ENCODE results near the gene KCNJ16.
"Not testable (repeated sequence)": the region's sequence is repeated elsewhere in the genome, so short reads cannot be mapped to it uniquely, and the experiment has no call there.

The KCNJ16 gene

DNA sequence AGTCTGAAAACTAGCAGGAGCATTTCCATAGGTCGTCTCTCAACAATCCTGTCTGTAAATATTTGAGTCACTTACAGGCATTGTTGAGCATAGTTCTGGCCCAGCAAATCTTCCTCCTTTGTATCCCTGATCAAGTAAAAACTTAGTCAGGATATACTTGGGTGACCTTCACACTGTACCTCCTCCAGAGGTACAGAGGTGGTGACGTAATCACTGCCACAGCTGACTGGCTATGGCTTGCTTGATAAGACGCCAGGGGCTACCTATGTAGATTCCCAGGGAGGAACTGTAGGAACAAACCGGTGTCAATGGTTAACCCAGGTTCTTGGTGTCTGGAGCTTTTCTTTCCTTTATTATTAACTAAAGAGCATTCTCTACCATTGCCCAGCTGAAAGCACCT, at the start of gene KCNJ16:
KCNJ16 (plus strand) TSS at position 270 of the 400 bp plus-strand sequence. CDS start 56,863 bp downstream, outside the sequence.
- DNase-seq: no peak

DNA sequence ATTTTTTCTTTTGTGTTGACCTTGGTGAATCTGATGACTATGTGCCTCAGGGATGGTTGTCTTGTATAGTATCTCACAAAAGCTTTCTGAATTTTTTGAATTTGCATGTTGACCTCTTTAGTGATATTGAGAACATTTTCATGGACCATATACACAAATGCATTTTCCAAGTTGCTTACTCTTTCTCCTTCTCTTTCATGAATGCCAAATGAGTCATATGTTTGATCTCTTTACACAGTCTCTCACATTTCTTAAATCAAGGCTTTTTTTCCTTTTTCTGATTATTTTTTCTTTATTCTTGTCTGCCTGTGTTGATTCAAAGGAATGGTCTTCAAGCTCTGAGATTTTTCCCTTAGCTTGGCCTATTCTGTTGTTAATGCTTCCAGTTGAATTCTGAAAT, 46.6 kb upstream of the KCNJ16 start:
- no peak for DNase-seq

DNA sequence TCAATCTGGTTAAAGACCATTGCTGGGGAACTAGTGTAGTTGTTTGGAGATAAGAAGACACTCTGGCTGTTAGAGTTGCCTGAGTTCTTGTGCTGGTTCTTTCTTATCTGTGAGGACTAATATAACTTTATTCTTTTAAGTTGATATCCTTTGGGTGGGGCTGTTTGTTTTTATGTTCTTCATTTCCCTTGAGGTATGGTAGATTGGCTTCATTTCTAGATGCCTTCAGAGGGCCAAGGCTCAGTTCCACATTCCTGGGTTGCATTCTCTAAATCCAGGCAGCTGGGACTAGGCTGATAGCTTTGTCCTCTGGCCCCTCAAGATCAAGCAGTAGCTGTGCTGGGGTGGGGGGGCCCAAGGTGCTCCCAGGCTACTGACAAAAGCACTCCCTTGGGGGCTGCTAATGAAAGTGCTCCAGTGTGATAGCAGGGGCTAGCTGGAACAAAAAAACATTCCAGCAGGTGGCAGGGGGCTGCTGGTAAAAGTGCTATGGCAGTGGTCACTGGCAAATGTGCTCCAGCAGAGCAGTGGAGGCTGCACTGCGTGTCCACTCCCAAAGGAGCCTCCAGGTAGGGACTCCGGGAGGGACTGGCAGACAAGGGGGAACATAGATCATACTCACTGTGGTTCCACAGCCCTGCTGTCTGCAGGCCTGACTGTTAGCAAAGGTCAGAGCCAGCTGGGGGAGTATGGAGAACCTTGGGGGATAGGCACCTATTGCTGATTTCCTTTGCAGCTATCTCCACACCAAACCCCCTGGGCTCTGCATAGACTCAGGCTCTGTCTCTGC, 45.9 kb upstream of the KCNJ16 start:
- no peak for DNase-seq

DNA sequence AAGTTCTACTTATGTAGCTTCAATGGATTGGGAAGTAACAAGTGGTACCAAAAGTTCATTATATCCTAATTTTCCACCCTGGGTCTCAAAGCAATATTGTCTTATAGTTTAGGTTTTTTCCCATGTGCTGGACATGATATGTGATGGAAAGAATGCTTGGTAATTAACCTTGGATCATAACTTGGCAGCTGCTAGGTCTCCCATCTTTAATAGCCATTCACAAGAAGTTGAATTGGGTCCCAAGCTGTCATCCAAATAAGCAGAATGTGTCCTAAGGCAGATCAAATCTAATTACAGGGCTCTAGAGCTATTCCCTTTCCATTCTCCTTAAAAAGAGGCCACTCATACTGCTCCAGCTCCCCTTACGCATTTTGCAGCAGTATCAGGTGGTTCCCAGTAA, 44.7 kb upstream of the KCNJ16 start:
- DNase-seq: no peak

DNA sequence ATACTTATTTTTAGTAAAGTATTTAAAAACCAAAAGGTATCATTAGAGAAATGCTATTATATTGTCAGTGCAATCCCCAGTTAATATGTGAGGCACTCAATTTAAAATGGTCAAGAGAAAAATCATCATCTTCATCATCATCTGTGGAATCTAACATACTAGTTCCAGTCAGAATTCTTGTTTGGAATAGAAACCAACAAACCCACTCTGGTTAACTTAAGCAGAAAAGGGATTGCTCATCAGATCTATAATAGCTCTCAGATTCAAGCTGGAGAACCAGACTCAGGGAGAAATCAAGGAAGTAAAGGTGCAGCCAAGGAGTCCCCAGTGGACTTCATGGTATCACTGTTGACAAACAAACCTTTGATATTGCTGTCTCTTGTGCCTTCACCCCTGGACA, 43.7 kb upstream of the KCNJ16 start:
- no peak for DNase-seq

DNA sequence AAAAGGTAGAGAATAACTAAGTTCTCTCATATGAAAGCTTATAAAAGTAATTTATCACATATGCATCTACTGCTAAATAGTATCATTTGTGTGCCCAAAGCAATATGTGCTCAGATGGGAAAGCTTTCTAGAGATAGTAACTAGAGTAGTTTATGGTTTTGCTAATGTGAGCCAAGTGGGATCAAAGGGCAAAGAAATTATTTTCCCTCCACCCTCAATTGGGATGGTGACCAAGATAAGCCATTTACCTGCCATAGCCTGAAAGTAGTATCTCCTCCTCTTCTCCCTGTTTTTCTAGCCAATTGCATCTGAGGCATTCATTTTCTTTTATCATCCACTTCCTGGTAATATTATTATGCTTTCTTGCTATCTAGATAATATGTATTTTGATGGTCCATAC, 41.9 kb upstream of the KCNJ16 start:
- no peak for DNase-seq

DNA sequence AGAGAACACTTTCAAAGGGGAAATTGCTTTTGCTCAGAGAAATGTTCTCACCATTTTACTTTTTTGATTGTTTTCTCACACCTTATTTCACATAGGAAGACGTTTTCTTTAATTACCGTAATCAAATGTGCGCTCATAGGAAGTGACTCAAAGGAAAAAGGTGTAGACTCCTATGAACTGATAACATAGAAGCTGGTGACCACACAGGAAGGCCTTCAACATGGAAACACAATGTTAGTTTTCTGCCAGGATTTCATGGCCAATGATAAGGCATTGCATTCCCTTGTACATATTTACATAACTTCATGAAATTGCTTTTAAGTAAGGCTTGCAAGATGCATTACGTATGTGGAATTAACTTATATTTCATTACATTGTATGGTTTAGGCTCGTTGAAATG, 40.9 kb upstream of the KCNJ16 start:
- DNase-seq: no peak

DNA sequence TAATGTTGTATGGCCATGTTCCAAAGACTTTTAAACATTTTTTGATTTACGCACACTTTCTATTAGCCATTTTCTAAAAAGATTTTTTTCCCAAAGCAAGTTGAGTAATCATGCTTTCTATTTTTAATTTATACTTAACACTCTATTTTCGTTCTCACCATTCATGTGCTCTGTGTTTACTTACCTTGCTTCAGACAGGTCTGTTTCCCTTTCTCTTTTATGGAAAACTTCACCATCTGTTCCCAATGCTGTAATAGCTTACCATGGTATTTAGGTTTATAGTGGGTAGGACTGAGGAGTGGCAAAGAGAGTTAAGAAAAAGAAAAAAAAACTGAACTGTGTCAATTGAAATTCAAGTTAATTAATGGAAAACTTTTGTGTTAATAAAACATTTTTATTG, 37.5 kb upstream of the KCNJ16 start:
- no peak for DNase-seq

DNA sequence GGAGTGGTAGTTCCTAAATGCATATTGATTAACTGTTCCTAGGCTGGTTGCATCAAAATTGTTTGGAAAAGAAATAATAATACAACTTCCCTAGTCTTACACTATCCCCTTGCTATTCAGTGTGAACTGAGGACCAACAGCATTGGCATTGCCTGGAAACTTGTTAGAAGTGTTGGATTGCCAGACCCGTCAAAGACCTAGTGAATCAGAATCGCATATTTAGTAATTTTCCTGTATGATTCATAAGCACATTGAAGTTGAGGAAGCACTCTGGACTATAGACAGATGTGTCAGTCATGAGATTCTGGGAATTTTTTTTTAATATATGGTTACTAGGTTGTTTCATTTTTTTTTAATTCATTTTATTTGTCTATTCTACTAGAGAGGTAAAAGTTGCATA, 34.7 kb upstream of the KCNJ16 start:
- no peak for DNase-seq

DNA sequence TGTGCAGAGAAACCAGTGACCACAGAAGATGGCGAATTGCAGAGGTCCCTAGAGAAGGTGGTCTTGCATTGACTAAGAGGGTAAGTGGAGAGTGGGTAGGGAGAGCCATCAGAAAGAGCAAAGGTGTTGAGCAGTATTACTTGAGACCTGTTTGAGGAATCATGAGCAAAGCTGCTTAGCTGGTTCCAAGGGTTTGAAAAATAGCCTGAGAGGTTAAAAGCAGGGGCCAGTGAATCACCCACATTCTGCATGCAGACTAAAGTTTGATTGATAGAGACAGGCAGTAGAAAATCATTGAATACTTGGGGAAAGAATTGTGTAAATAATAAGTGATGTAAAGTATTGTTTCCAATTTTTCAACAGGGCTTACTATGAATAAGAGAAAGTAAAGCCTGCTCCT, 34.0 kb upstream of the KCNJ16 start:
- DNase-seq: no peak

DNA sequence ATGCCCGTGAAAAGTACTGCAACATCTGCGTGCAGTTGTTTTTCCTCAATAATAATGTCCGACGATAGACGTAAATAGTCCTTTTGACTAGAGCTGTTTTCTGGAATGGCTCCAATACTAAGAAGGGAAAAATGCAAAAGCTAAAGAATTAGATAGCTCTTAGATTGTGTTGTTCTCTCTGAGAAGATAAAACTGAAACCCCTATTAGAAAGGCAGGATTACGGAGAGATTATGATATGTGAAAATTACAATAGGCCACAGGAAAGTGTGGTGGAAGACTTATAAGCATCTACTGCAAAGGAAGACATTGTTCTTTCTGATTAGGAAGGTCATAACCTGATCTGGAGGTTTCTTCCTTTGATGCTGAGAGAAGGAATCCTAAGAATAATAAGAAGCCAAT, 33.5 kb upstream of the KCNJ16 start:
- no peak for DNase-seq

DNA sequence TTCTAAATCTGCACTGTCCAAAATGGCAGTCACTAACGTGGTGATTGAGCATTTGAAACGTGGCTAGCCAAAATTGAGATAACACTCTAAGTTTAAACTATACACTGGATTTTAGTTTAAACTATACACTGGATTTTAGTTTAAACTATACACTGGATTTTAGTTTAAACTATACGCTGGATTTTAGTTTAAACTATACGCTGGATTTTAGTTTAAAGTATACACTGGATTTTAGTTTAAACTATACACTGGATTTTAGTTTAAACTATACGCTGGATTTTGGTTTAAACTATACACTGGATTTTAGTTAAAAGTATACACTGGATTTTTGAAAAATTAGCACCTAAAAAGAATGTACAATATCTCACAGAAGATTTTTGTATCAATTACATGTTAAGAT, 29.2 kb upstream of the KCNJ16 start:
- not testable (repeated sequence) for DNase-seq

DNA sequence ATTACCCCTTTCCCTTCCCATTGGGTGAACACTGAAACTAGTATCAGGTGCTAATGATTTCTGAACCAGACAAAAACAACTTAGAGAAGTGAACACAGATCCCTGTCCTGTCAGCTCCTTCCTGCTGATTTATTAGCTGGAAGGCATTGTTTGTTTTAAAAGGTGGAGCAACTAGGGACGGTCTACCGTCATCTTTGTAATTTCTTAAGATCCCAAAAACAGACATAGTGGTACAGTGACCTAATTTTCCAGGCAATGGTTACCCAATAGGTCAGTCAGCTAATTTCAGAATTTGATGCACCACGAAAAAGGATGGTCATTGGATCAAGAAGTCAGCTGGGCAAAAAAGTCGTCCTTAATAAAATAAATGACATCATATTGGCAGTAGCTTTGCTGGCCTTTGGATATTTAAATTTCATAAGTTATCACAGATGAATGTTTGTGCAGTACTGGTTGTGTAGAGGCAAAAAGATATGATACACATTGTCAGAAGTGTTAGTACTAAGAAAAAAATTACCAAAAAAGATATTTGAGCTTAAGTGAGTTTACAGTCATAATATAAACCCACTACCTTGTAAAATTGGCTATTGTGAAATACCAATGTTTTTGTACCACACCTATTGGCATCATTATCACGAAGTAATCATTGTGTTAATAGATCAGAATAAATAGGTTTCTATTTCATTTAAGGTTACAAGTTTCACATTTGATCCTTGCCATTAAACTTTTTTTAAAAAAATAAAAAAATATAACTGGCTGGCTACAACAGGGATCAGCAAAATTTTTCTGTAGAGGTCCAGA, 27.2 kb upstream of the KCNJ16 start:
- DNase-seq: no peak

DNA sequence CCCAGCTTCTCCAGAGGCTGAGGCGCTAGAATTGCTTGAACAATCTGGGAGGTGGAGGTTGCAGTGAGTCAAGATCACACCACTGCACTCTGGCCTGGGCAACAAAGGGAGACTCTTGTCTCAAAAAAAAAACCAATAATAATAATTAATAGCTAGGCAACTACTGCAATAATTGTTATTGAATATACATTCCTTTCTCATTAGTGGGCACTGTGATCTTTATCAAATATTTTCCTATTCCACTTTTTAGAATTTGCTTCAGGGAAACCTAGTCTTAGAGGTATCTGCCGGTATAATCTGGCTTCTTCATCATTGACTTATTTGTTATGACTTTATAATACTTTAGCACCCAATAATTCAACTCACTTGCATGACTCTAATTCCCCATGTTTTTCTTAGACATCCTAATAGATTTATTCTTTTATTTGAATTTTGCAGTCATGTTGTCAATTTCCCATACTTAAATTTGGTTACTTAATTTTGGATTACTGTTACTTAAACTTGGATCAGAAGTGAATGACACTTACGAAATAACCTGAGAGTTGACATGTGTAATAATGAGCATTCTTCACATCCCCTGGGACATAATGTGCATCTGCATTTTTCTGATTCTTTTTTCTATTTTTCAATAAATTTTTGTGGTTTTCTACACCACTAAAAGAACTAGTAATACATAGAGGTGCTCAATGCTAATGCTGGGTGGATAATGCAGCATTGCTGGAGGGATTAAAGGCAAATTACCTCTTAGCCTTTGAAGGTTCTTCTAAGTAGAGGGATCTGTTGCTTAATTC, 25.0 kb upstream of the KCNJ16 start:
- DNase-seq: no peak

DNA sequence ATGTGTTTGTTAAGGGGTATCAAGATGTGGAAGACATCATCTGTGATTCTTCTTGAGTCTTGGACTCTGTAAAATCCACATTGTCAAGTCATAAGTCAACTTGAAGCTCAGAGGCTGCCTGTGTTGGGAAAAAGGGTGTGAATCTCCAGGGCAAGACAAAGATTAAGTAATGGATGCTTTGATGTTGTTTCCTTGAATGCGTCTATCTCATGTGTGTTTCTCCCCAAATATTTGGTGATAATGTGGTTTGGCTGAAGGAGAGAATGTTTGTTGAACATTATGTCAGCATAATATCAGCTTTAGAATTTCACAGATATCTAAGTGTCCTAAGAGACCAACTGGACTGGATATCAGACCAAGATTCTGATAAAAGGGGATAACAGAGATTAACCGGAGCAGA, 24.1 kb upstream of the KCNJ16 start:
- no peak for DNase-seq

DNA sequence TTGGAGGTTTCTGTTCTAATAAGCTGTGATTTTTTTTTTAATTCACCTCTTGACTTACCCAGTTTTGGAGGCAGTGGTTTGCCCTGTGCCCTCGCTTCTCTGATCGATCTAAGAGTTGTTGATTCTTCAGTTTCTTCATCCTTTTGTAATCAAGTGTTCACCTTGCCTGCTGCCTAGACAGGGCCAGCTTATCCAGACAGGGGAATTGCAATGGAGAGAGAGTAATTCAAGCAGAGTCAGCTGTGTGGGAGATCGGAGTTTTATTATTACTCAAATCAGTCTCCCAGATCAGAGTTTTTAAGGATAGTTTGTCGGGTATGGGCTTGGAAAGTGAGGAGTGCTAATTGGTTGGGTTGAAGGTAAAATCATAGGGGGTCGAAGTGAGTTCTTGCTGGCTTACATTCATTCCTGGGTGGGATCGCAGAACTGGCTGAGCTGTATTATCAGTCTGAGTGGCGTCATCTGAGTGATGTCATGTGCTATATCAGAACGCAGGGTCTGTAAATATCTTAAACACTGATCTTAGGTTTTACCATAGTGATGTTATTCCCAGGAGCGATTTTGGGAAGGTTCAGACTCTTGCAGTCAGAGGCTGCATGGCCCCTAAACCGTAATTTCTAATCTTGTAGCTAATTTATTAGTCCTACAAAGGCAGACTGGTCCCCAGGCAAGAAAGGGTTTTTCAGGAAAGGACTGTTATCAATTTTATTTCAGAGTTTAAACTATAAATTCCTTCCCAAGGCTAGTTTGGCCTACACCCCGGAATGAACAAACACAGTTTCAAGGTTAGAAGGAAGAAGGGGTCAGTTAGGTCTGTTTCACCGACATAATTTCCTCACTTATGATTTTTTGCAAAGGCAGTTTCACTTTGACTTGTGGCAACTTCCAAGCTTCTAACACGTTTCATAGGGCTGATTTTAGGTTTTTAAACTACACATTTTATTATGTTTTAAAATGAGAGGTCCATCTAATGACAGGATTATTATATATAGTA, 21.5 kb upstream of the KCNJ16 start:
- DNase-seq: no peak

DNA sequence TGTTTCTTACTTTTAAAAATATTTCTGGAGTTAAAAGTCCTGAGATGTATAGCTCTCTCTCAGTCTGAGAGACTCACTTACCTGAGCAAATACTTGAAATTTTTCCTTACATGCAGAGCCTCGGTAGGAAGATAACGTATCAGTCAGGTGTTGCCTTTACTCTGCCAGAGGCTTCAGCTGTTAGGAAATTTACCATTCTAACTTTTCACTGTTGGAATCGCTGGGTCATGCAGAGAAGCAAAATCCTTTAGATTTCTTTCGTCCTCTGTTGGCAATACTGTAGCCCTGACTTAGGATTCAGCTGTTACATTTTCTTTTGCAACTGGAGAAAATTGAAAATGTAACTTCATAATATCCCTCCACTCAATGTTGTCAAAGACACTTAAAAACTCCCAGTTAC, 20.0 kb upstream of the KCNJ16 start:
- no peak for DNase-seq

DNA sequence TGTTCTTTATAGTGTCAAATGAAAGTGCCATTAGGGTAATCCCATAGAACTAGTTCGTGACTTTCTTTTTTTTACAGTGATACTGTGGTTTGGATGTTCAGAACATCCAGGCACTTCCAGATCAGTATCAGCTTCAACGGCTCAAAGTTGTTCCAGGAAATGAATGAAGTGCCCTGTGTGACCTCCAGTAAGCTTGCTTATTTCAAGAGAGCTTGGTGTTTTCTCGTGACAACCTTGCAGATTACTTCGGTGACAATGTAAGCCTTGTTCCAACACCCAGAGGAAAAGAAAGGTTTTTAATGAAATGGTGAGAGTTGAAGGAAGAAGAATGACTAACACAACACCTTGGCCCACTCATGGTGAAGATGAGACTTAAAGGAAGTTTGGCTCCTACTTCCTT, 16.0 kb upstream of the KCNJ16 start:
- DNase-seq: no peak

DNA sequence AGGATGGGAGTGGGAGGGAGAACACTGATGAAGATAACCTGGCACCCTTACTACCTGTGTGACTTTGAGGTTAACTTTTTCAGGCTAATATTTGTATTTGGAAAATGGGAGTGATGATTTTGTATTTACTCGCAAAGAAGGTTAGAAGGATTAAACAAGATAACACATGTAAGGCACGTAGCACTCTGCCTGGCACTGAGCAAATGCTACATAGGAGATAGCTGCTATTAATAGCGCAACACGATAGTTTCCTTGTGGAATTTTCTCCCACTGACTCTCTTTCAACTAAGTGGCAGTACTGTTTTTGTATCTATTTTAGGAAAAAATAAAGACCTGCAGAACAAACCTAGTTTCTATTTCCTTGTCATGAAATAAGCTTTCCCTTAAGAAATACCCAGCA, 15.4 kb upstream of the KCNJ16 start:
- DNase-seq: no peak

DNA sequence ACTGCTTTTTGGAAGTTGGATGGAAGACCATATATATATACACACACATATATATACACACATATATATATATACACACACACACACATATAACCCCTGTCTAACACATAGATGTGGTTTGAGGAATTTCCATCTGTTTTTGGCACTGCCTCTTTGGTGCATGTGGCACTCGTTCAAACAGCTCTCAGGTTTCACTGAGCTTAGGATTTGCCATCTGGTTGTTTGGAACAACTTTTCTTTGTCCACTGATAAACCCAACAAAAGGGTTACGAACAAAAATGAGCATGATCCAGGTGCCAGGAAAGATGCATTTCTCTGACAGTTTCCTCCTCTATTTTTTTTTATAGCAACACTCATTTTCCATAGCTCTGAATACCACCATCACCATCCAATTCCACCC, 14.6 kb upstream of the KCNJ16 start:
- DNase-seq: peak; percentile 52 to 82

DNA sequence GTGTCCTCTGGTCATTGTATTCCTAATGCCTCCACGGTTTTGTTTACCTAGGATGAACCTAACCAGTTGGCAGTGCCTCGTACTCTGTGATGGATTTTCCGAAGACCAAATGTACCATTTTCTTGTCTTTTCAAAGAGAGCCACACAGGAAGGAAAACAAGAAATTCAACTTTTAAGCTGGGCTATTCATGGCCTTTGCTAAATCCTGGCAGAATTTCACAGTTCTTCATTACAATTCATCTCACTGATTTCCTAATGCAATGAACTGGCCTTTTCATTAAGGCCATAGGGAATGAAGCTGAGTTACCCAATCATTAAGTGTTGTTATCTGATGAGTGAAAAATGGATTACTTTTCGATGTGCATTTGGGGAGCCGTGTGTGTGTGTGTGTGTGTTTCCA, 7.9 kb upstream of the KCNJ16 start:
- no peak for DNase-seq

DNA sequence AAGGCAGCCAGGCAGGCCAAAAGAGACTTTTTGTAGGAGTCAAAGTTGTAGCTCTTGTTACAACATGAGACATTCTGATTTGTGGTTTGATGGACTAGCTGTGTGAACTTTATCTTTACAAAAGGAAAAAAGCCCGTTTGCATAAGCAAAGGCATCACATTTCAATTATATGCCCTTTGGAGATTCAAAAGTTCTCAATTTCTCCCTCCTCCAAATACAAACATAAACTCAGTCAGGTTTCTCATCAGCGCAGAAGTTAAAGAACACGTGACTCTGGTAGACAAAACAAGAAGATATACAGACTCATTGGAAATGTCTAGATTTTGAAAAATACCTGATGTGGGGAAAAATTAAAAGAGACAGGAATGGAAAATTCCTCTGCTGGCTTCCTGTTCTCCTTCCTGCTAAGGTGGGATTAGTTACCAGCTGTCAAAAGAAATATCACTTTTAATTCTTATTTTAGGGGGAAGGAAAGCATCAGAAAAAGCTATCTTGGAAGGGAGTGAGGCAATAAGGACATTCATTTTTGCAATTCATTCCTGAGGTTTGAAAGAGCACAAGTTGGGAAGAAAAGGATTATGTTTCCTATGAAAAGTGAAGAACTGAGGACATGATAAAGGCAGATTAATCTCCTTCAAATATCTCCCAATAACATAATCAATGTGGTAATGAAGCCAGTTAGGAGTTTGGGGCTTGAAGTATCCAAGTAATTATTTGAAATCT, 4.6 kb upstream of the KCNJ16 start:
- no peak for DNase-seq
